Stimulated activated CD8-positive, alpha-beta memory T cell treated with anti-CD3 and anti-CD28 coated beads, Interleukin-4, amount 100 ng/mL, for 24 hours (primary cell): ENCODE results near the gene NFATC1.
A peak's percentile ranks its signal among the peaks of the same experiment; 100 is the strongest.
"Not testable (repeated sequence)": the region's sequence is repeated elsewhere in the genome, so short reads cannot be mapped to it uniquely, and the experiment has no call there.

Experiments used
- DNase-seq: peaks from one replicate; pipeline ENCODE4 v3.0.0-alpha.2; 2020; ENCODE audit warnings: low read depth

NFATC1 gene

GRCh38 chr18:79375441-79376154 is 20.1 kb upstream of the NFATC1 start:
- DNase-seq = no peak

DNA sequence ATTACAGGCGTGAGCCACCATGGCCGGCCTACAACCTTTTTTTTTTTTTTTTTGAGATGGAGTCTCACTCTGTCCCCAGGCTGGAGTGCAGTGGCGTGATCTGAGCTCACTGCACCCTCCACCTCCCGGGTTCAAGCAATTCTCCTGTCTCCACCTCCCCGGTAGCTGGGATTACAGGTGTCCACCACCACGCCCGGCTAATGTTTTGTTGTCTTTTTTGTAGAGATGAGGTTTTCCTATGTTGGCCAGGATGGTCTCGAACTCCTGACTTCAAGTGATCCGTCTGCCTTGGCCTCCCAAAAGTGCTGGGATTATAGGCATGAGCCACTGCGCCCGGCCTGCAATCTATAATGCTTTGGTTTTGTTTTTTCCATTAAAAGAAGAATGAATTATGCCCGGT is 19.1 kb upstream of the NFATC1 start:
- DNase-seq = not testable (repeated sequence)

- DNase-seq = no peak
Observed at GRCh38 chr18:79377187-79377891, 18.4 kb upstream of the NFATC1 start.

- DNase-seq = peak; percentile 65
Observed at GRCh38 chr18:79378536-79379250, 17.0 kb upstream of the NFATC1 start.

DNA sequence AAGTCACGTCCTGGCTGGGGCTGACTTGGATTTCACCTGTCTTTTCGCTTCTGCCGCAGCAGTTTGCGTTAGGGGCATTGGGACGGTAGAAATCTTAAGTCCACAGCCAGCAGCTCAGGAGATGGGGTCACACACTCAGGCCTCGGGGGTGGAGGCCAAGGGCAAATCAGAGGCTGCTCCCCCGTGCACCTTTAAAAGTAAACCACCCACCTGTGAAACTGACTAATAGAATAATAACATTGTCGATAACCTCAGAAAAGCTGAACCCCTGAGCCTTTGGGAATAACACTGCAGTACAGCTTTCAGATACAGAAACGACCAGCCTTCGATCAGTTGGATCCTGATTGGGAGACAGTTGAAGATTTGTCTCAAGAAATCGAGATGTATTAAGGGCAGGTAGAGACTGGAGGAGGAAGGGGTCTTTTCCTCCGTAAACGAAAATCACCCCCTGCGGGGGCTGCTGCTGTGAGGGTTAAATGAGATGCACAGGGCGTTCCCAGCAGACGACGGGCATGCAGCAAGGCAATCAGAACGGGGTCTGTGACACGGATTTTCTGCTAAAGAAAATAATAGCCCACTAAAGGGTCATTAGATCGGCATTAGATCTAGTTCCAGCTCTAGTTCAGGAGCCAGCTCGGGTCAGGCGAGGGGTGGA is 16.4 kb upstream of the NFATC1 start:
- DNase-seq = no peak

DNA sequence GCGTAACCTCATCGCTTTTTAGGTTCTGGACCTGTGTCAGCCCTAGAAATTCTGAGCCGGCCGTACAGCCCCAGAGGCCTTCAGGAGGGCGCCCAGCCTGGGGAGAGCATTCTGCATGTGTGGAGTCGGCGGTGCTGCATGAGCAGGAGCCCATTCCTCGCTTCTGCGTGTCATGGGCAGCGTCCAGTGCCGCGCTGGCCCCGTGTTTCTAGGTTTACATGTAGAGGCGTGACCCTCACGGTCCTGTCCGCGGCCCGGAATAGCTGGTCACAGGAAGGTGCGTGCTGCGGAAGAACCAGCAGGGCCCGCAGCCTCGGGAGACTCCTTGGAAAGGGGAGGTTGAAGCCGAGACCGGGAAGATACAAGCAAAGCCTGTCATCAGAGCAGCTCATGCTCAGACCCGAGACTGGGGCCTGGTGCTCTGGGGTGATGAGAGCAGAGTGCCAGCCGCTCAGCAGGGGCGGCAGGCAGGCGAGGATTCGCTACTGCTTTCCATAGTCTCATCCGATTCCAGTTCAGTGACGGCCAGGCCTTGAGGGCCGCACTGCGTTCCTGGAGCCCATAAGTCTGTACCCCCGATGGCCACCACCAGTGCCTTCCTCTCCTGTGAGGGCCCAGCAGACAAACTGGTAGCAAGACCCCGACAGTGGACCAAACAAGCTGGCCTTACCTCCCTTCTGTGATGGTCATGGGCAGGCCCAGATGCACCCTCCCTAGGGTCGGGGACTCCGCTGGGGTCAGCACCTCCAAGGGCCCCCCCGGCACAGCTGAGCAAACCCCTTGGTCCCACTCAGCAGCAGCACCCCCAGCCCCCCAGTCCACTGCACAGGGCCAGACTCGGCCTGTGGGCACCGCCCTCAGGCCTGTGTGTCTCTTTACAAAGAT is 15.6 kb upstream of the NFATC1 start:
- DNase-seq = no peak

- DNase-seq = peak; percentile 67
Observed at GRCh38 chr18:79380816-79381806, 14.6 kb upstream of the NFATC1 start.

GRCh38 chr18:79381811-79382311 is 13.9 kb upstream of the NFATC1 start:
- DNase-seq = no peak

DNA sequence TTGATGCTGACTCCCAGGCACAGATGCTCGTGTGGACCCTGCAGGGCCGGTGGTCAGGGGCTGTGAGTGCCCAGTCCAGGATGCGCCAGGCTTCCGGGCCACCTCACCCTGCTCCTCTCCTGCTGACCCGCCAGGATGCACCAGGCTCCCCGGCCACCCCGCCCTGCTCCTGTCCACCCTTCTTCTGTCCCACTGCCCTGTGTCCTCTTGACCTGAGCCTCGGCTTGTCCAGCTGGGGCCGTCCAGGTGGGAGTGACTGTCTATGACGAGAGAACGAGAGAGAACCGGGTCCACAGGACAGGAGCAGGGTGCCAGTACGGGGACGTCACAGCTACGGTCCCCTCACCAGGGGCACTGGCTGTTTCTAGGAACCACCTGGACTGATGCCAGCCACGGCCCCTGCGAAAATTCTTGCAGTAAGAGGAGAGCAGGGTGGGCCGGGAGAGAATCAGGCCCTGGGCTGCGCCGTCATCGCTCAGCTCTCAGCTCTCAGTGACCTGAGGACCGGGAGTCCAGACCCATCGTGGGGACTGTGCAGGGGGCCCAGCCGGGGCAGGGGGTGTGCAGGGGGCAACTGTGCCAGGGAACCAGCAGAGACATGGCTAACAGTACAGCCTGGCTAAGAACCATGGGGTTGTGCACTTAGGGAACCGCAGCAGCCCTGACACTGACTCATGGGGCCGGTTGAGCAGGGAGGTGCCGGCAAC is 12.9 kb upstream of the NFATC1 start:
- no peak for DNase-seq

GRCh38 chr18:79383388-79384056 is 12.2 kb upstream of the NFATC1 start:
- DNase-seq = no peak

- no peak for DNase-seq
Observed at GRCh38 chr18:79384151-79384807, 11.5 kb upstream of the NFATC1 start.

- no peak for DNase-seq
Observed at GRCh38 chr18:79384834-79385233, 10.9 kb upstream of the NFATC1 start.

- DNase-seq = no peak
Observed at GRCh38 chr18:79385326-79385707, 10.4 kb upstream of the NFATC1 start.

- DNase-seq = no peak
Observed at GRCh38 chr18:79385708-79386341, 9.9 kb upstream of the NFATC1 start.

- no peak for DNase-seq
Observed at GRCh38 chr18:79386547-79386946, 9.2 kb upstream of the NFATC1 start.

DNA sequence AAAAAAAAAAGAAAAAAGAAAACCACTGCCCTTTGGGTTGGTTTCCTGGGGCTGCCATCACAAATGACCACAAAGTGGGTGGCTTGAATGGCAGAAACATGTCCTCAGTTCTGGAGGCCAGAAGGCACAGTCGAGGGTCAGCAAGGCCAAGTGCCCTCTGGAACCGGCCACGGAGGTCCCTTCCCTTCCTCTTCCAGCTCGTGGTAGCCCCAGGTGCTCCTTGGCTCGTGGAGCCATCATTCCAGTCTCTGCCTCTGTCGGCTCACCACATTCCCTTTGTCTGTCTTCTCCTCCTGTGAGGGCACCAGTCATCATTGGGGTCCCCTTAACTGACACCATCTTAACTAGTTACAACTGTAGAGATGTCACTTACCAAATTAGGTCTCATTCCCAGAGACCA is 8.5 kb upstream of the NFATC1 start:
- DNase-seq = no peak

DNA sequence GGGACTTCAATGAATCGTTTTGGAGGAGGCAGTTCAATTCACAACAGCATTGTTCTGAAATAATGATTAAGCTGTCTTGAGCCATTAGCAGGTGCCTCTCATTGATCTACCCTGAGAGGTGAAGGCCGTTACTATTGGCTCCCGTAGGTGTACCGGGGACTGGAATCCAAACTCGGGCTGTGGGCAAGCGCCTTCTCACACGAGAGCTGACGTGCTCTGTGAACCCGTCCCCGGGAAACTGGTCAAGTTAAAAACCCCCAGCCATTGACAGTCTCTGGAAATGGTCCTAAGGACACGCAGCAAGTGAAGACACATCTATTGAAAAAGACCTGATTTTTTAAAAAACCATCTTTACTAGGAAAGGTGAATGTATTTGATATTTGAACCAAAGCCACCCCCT is 8.1 kb upstream of the NFATC1 start:
- DNase-seq = no peak

GRCh38 chr18:79388043-79388442 is 7.7 kb upstream of the NFATC1 start:
- DNase-seq = no peak
